ENCODE results near the gene COX6A2.

GRCh38 chr16:31397096-31397660, 31.0 kb downstream of the COX6A2 start:
- TF ChIP-seq POLR2AphosphoS5 (IDR thresholded peaks at IDR 0.05; ENCODE audit: low read depth), result no peak
- TF ChIP-seq CTCF (conservative IDR thresholded peaks at IDR 0.05; ENCODE audit: low read depth in 2 of 2), result no peak
- TF ChIP-seq CREB1 (CRISPR knock-in tag; IDR thresholded peaks at IDR 0.05; ENCODE audit: low read depth), result no peak
- no peak for TF ChIP-seq ZNF462 (CRISPR knock-in tag; IDR thresholded peaks at IDR 0.05)
- no peak for TF ChIP-seq ETS1 (IDR thresholded peaks at IDR 0.05)
- no peak for TF ChIP-seq JUNB (IDR thresholded peaks at IDR 0.05; ENCODE audit: unreplicated experiment)
- TF ChIP-seq REST (IDR thresholded peaks at IDR 0.05; ENCODE audit: unreplicated experiment), result no peak
- TF ChIP-seq EZH2phosphoT487 (IDR thresholded peaks at IDR 0.05; ENCODE audit: unreplicated experiment), result no peak

Measured in GM23338 (cell line).